ENCODE measurements around the gene SMTN.
"Not testable (repeated sequence)": the region's sequence is repeated elsewhere in the genome, so short reads cannot be mapped to it uniquely, and the experiment has no call there.

Gene SMTN

DNA sequence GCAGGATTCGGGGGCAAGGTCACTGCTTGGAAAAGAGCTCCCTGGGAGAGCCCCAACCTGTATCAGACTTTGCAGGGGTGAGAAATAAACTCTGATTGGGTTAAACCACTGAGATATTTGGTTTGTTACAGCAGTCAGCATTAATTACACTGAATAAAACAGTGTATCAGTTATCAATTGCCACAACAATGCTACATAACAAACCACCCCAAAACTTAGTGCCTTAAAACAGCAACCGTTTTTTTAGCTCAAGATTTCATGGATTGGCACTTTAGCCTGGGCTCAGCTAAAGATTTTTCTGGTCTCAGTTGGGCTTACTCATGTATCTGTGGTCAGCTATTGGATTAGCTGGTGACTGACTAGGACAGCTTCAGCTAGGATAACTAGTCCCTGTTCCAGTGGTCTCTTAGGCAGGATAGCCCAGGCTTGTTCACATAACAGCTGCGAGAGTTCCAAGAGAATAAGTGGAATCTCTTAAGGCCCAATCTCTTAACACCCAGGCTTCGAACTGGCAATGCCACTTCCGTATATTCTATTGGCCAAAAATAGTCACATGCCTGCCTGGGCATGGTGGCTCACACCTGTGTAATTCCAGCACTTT, 7.5 kb upstream of the SMTN start:
- not testable (repeated sequence) for DNase-seq

DNA sequence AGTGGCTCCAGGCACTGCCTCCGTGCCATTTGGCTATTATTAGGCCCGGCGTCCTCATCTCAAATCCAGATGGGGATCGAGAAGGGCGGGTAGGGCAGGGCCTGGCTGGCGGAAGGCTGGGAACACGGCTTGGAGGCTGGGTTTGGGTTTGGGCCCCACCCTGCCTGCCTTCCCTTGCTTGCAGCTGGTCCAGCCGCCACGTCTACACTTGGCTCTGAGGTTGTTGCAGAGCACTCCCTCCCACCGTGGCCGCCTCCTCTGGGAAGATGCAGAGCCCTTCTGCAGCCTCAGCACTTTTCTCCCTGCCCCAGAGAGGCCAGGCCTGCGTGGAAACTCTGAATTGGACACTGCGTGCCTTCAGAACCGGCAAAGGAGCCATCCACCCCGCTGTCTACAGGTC, 5.2 kb upstream of the SMTN start:
- no peak for DNase-seq

- DNase-seq = no peak
These were observed 3.4 kb upstream of the SMTN start for GRCh38 chr22:31077681-31078080.

GRCh38 chr22:31078389-31078788, 2.7 kb upstream of the SMTN start:
- DNase-seq = not testable (repeated sequence)

- DNase-seq = no peak
These were observed 1.9 kb upstream of the SMTN start for GRCh38 chr22:31079095-31079642.

DNA sequence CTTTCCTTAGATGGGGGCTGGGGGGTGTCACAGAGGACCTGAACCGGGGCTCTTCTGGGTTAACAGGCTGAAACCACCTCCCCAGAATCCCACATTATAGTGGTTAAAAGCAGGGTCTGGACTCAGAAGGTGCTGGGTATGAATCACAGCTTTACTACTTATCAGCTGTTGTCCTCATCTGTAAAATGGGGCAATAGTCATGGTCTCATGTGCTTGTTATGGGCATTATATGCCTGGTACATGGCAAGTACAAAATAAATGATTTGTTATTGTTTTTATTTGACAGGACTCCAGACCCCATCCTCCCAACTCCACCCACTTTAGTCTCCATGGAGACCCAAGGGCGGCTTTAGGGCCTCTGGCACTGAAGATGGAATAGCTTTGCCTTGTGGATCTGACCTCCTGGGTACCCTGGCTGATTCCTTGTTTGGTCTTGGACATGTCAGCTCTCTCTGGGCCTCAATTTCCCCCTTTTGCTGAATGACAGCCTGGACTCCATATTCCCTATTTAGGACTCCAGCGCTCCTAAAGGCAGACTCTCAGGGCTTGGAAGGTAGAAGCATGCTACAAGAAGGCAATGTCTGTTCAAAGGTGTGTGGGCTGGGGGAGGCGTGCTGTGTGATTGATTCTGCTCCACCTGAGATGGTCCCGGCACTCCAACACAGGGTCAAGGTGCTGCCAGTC, 812 bp upstream of the SMTN start:
- no peak for DNase-seq

DNA sequence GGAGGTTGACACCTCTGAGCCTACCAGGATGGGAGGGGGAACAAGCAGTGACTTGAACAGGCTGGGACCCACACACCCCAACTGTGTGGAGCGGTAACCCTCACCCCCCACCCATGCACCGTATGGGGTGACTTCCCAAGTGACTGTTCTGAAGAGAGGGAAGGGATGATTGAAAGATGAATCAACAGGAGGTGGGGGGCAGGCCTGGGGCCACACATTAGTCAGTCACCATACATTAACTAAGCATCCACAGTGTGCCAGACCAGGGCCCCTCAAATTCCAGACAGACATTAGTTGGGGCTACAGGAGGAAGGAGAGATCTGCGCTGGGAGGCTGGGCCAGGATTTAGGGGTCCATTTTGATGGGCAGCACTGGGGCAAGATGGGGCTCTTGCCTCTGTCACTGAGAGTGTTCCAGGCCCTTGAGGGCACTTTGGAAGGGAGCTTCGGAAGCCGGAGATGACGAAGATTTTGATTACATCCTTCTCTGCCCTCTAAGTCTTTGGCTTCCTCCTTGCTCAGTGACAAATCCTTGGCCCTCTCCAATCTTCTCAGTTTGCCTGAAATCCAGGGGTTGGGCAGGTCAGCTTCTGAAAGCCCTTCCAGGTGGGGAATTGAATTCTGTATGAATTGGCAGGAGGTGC, 966 bp downstream of the SMTN start:
- DNase-seq = no peak

GRCh38 chr22:31082606-31083376, 1.7 kb downstream of the SMTN start:
- peak; percentile 33 for DNase-seq

- no peak for DNase-seq
These were observed 2.3 kb downstream of the SMTN start for GRCh38 chr22:31083377-31083768.

GRCh38 chr22:31083923-31084810, 3.0 kb downstream of the SMTN start:
- no peak for DNase-seq

DNA sequence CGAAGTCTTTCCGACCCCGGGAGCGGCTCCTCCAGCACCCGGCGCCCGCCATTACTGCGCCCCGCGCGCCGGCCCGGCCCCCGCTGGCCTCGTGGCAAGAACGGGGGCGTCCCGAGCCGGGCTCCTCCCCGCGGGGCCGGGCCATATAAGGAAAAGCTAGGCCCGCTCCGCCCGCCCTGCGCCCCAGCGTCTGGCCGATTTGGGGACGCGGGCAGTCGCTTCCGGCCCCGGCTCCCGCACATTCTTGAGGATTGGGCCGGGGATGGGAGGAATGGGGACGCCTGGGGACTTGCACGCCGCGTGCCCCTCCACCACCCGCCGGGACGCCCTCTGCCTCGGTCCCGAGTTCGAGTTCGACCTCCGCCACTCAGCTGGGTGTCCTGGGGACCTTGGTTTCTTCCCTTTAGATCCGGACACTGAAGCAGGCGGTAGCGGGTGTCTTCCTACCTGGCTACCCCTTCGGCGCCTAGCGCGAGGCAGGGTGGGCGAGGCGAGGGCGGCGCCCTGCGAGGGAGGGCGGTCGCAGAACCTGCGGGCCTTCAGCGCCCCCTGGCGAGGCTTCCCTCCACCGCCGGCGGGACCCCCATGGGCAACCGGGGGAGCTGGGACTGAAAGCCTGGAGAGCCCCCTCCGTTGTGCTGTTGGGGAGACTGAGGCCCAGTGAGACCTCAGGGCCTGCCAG, 3.8 kb downstream of the SMTN start:
- DNase-seq = no peak

- DNase-seq = no peak
These were observed 4.3 kb downstream of the SMTN start for GRCh38 chr22:31085493-31085824.

DNA sequence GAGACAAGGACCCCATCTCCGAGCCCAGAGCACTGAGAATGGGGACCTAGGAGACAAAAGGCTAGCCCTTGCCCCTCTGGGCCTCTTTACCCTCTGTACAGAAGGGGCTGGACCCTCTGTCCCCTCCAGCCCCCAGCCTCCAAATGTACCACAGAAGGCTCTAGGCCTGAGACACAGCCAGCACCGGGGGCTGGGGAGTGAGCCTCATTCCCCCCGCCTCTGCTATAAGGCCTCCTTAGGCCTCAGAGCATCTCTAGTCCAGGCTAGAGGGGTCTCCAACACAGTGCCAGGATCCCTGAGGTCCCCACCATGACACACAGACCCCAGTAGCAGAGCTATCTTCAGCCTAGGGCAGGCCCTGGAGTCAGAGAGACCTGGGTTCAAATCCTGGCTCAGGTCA, 4.8 kb downstream of the SMTN start:
- no peak for DNase-seq

GRCh38 chr22:31086703-31087330, 5.7 kb downstream of the SMTN start:
- DNase-seq = no peak

DNA sequence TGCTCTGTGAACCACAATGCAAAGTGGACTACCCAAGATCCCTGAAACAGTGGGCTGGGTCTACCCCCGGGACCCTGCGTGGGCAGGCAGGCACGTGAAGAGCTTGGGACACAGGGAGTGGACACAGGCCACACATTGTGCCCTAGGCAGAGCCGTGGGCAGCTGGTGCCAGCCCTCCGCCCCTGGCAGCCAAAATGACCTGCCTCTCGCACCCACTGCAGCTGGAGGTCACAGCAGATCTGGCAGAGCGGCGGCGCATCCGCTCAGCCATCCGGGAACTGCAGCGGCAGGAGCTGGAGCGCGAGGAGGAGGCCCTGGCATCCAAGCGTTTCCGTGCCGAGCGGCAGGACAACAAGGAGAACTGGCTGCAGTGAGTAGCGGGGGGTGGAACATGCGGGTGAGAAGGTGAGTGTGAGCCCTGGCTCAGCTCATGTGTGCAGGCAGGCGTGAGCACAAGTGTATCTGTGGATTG, 6.7 kb downstream of the SMTN start:
- DNase-seq = no peak

DNA sequence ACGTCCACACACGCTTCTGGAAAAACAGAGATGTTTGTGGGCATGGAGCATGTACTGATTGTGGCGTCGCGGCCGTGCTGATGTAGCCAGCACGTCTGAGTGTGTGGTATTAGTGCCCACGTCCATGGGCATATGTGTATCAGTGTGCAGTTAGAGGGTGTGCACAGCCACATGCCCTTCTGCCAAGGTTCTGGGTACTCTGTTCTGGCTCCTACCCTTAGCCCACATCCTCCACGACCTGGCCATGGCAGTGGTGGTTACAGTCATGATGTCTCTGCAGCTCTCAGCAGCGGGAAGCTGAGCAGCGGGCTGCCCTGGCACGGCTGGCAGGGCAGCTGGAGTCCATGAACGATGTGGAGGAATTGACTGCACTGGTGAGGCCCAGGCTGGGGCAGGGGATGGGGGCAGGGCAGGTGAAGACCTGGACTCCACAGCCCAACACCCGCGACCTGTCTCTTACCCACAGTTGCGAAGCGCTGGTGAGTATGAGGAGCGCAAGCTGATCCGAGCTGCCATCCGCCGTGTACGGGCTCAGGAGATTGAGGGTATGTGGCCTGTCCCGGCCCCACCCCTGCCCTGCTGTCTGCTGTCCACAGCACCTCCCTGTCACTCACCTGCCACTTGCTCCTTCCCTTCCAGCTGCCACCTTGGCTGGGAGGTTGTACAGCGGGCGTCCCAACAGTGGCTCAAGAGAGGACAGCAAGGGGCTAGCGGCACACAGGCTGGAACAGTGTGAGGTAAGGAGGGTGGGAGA, 7.3 kb downstream of the SMTN start:
- no peak for DNase-seq

GRCh38 chr22:31089160-31090100, 8.3 kb downstream of the SMTN start:
- peak; percentile 20 for DNase-seq

DNA sequence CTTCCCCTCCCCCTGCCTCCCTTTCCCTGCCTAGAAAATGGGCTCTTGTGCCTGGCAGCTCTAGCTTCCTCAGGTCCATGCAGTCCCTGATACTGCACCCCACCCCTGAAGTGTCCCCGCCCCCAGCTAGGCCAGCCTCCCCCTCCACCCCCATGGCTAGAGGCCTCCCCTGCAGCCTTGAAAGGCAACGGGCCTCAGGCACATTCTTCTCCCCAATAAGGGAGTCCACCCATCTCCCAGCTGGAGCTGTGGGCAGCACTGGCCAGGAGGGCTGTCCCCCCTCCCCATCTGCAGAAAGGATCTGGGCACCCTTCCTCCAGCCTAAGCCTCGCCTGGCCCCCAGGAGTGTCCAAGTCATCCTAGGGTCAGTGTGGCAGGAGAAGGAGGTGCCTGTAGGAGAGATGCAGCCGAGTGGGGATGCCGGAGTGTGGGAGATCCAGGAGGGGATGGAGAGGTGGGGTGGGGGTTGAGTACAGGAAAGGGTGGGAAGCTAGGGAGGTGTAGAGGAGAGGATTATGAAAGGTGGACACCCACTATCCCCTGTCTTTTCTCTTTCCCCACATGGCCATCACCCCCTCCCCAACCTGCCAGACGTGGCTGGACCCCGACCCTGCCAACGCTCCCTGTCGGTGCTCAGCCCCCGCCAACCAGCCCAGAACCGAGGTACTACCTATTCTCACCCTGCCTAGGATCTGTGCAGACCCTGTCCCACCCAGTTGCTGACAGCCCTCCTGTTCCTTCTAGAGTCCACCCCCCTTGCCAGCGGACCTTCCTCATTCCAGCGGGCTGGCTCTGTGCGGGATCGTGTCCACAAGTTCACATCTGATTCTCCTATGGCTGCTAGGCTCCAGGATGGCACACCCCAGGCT, 9.3 kb downstream of the SMTN start:
- DNase-seq = no peak

All from NCI-H1694 (cell line).